PFSK-1 (cell line): ENCODE measurements around the gene PDE8B.

Source experiments
- POLR2AphosphoS5 ChIP-seq: IDR thresholded peaks from 2 replicates; pipeline ENCODE4 v1.6.1; 2012; ENCODE audit warnings: low read depth, mild to moderate bottlenecking, control low read depth, low read length, moderate library complexity
- TAF1 ChIP-seq: IDR thresholded peaks from 2 replicates; pipeline ENCODE4 v1.6.1; 2012; ENCODE audit warnings: low read length, control low read depth, borderline replicate concordance; ENCODE audit not compliant: insufficient read depth

- TF ChIP-seq POLR2AphosphoS5, result no peak
- TF ChIP-seq TAF1, result no peak
Measured at GRCh38 chr5:77366717-77367500, 156.4 kb downstream of the PDE8B start.
